Mucosa of descending colon (tissue), 3 donors: Measurements from ENCODE around the gene HOXB13. TPM values are rescaled to one million over a fixed set of nuclear protein-coding genes. Genes with fewer than 3 reads are reported as not detected.

Source experiments
- ATAC-seq: fragments of 200-7000 bp; cut with Tn5 transposase; one replicate; pipeline ENCODE4 v1.9.1; 2020; ENCODE audit warnings: mild to moderate bottlenecking, moderate library complexity
- DNase-seq, 3 donors: peaks; one replicate each; pipeline ENCODE4 v3.0.0-alpha.2; 2020
- H3K36me3 ChIP-seq: fragments of 200-600 bp; one replicate; pipeline ENCODE4 v1.8.0; 2021; ENCODE audit warnings: low read depth, mild to moderate bottlenecking
- H3K4me1 ChIP-seq: fragments of 200-600 bp; one replicate; pipeline ENCODE4 v1.8.0; 2021; ENCODE audit warnings: low read depth, mild to moderate bottlenecking
- H3K4me3 ChIP-seq: fragments of 200-600 bp; one replicate; pipeline ENCODE4 v1.8.0; 2021; ENCODE audit warnings: mild to moderate bottlenecking
- H3K9me3 ChIP-seq: fragments of 200-600 bp; one replicate; pipeline ENCODE4 v1.8.0; 2021; ENCODE audit warnings: mild to moderate bottlenecking
- CTCF ChIP-seq: fragments of 200-600 bp; IDR thresholded peaks from one replicate; pipeline ENCODE4 v1.8.0; 2022; ENCODE audit warnings: antibody characterized with exemption, mild to moderate bottlenecking
- intact Hi-C, 2 donors: fragments of 100-400 bp; cut with DNase I in 1 of 2; cut with micrococcal nuclease in 1 of 2; formaldehyde crosslinking; loops; one replicate each; pipeline versions ENCODE4 v1.11.0 to v1.11.1; 2022; cut with DNase I, micrococcal nuclease
- total RNA-seq, 3 donors: library from RNA; stranded (reverse); fragmentation: NEBNext Ultra II Directional in 2 of 3; extraction: Animal tissue kit (Norgen Biotek cat#: 25700) in 2 of 3; gene quantifications; one replicate each; pipeline versions ENCODE4 v1.2.1 to v1.2.4, GENCODE V29; 2021 to 2023
- donor health status: DM: no; HTN: no; CAD: no; lungs with moderate emphysema.
- donor health status: DM: no; HTN: no; CAD: no.
- donor health status: DM: no; HTN: yes; CAD: no.

The HOXB13 gene
- total RNA-seq, 3 donors from 2014 or later: 12.2 to 65.4 (median 48.2) TPM

GRCh38 chr17:48767263-48767774, 38.8 kb upstream of the HOXB13 start:
- ATAC-seq: no peak
- H3K4me1 ChIP-seq: no peaks in the 10 kb centered on the region
- H3K4me3 ChIP-seq: no peak overlapping the region
- H3K9me3 ChIP-seq: no peaks in the 10 kb centered on the region
- no peaks in the 10 kb centered on the region for H3K36me3 ChIP-seq
- no peak for TF ChIP-seq CTCF
- intact Hi-C loops: no loop called here
- DNase-seq: no peak

- TF ChIP-seq CTCF: no peak
- ATAC-seq: no peak
- Histone ChIP-seq H3K4me1 (peaks cover 10% of the 10 kb centered on the region), H3K9me3 (no peaks in the 10 kb centered on the region), H3K36me3 (no peaks in the 10 kb centered on the region), H3K4me3 (no peak overlapping the region)
- no peak for DNase-seq
- intact Hi-C loops: no loop called here
These were observed 32.6 kb upstream of the HOXB13 start for GRCh38 chr17:48761114-48761513.

- Histone ChIP-seq H3K9me3 (no peaks in the 10 kb centered on the region), H3K36me3 (no peaks in the 10 kb centered on the region), H3K4me1 (peaks cover 10% of the 10 kb centered on the region), H3K4me3 (no peak overlapping the region)
- ATAC-seq (peak; percentile 90), DNase-seq (peak; percentile 71 to 82 (median 77))
- TF ChIP-seq CTCF: no peak
- intact Hi-C loops: no loop called here
These were observed 31.9 kb upstream of the HOXB13 start for GRCh38 chr17:48760411-48760810.

GRCh38 chr17:48759288-48759687, 30.7 kb upstream of the HOXB13 start:
- H3K9me3 ChIP-seq: no peaks in the 10 kb centered on the region
- intact Hi-C loops: no loop called here
- H3K4me1 ChIP-seq: peaks cover 14% of the 10 kb centered on the region
- no peak overlapping the region for H3K4me3 ChIP-seq
- TF ChIP-seq CTCF: no peak
- DNase-seq: no peak
- ATAC-seq: no peak
- H3K36me3 ChIP-seq: no peaks in the 10 kb centered on the region

DNA sequence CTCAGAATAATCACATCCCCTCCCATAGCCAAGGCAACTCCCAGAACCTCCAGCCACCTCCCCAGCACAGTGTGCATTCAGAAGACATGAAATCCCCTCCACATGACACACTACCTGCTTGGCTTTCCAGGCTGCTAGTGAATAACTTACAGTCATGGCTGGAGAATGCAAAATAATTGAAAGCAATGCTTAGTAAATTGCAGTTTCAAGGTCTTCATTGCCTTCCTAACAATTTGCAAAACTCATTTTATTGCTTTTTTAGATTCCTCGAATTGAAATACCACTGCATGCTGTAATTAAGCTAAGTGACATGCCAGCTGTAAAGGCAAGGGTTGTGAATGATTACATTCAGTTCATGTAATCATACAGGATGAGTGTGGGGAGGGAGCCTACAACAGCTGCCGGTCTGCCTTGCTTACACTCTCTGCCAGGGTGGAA, 29.0 kb upstream of the HOXB13 start:
- no peak overlapping the region for H3K4me3 ChIP-seq
- intact Hi-C loops: no loop called here
- no peaks in the 10 kb centered on the region for H3K9me3 ChIP-seq
- DNase-seq (peak in 1 of 3 donors; percentile 40), ATAC-seq (peak; percentile 67)
- no peak for TF ChIP-seq CTCF
- peaks cover 14% of the 10 kb centered on the region for H3K4me1 ChIP-seq
- H3K36me3 ChIP-seq: no peaks in the 10 kb centered on the region

- intact Hi-C loops: no loop called here
- ATAC-seq (peak; percentile 56), DNase-seq (peak in 2 of 3 donors; percentile 55 to 56)
- Histone ChIP-seq H3K9me3 (no peaks in the 10 kb centered on the region), H3K4me1 (peaks cover 14% of the 10 kb centered on the region), H3K36me3 (no peaks in the 10 kb centered on the region), H3K4me3 (no peak overlapping the region)
- TF ChIP-seq CTCF: no peak
These were observed 28.3 kb upstream of the HOXB13 start for GRCh38 chr17:48756830-48757251.
